ENCODE measurements around the gene CCNG1.
"Not testable (repeated sequence)": the region's sequence is repeated elsewhere in the genome, so short reads cannot be mapped to it uniquely, and the experiment has no call there.

Gene CCNG1

GRCh38 chr5:163410505-163410904 is 26.9 kb upstream of the CCNG1 start:
- H3K4me1 Mint-ChIP-seq = peaks cover 15% of the 10 kb centered on the region
- no peak overlapping the region for H3K4me3 Mint-ChIP-seq
- no peaks in the 10 kb centered on the region for H3K36me3 Mint-ChIP-seq (ENCODE audit: low read depth)
- peak overlapping the region in 1 of 3 experiments; percentile 22 for H3K27ac Mint-ChIP-seq
- peaks cover 9% of the 10 kb centered on the region for H3K27me3 Mint-ChIP-seq (ENCODE audit: low read depth)
- no peaks in the 10 kb centered on the region for H3K9me3 Mint-ChIP-seq
- TF ChIP-seq CTCF (IDR thresholded peaks at IDR 0.05; ENCODE audit: unreplicated experiment in 3 of 3) = no peak

- not testable (repeated sequence) for H3K4me1 Mint-ChIP-seq; H3K27ac Mint-ChIP-seq; H3K36me3 Mint-ChIP-seq (ENCODE audit: low read depth); H3K9me3 Mint-ChIP-seq
- peaks cover 23% of the 10 kb centered on the region for H3K27me3 Mint-ChIP-seq (ENCODE audit: low read depth)
- peak overlapping the region in 1 of 3 experiments; percentile 16 for H3K4me3 Mint-ChIP-seq
These were observed 21.7 kb upstream of the CCNG1 start for GRCh38 chr5:163415673-163416072.

GRCh38 chr5:163424836-163425235 is 12.6 kb upstream of the CCNG1 start:
- H3K4me3 Mint-ChIP-seq = no peak overlapping the region

GRCh38 chr5:163426128-163426527 is 11.3 kb upstream of the CCNG1 start:
- H3K4me3 Mint-ChIP-seq; H3K36me3 Mint-ChIP-seq (ENCODE audit: low read depth); H3K27ac Mint-ChIP-seq; H3K27me3 Mint-ChIP-seq (ENCODE audit: low read depth); H3K9me3 Mint-ChIP-seq; H3K4me1 Mint-ChIP-seq: not testable (repeated sequence)

More at GRCh38 chr5:163424836-163425235, 12.6 kb upstream of the CCNG1 start:
- Mint-ChIP-seq H3K27me3 (ENCODE audit: low read depth) (peaks cover 3% of the 10 kb centered on the region), H3K4me1 (no peaks in the 10 kb centered on the region), H3K27ac (no peak overlapping the region), H3K9me3 (no peaks in the 10 kb centered on the region), H3K36me3 (ENCODE audit: low read depth) (no peaks in the 10 kb centered on the region)
- TF ChIP-seq CTCF (IDR thresholded peaks at IDR 0.05; ENCODE audit: unreplicated experiment in 3 of 3) = no peak

- no peaks in the 10 kb centered on the region for H3K9me3 Mint-ChIP-seq
- peaks cover 11% of the 10 kb centered on the region for H3K4me1 Mint-ChIP-seq
- H3K36me3 Mint-ChIP-seq (ENCODE audit: low read depth) = no peaks in the 10 kb centered on the region
- TF ChIP-seq CTCF (IDR thresholded peaks at IDR 0.05; ENCODE audit: unreplicated experiment in 3 of 3) = no peak
- no peak overlapping the region for H3K27ac Mint-ChIP-seq
- no peaks in the 10 kb centered on the region for H3K27me3 Mint-ChIP-seq (ENCODE audit: low read depth)
- no peak overlapping the region for H3K4me3 Mint-ChIP-seq
These were observed 4.9 kb upstream of the CCNG1 start for GRCh38 chr5:163432544-163432943.

- H3K4me3 Mint-ChIP-seq = no peak overlapping the region
- no peak for TF ChIP-seq CTCF (IDR thresholded peaks at IDR 0.05; ENCODE audit: unreplicated experiment in 3 of 3)
- H3K27me3 Mint-ChIP-seq (ENCODE audit: low read depth) = no peaks in the 10 kb centered on the region
- H3K27ac Mint-ChIP-seq = no peak overlapping the region
- peaks cover 15% of the 10 kb centered on the region for H3K4me1 Mint-ChIP-seq
- no peaks in the 10 kb centered on the region for H3K36me3 Mint-ChIP-seq (ENCODE audit: low read depth)
- H3K9me3 Mint-ChIP-seq = no peaks in the 10 kb centered on the region
These were observed 4.1 kb upstream of the CCNG1 start for GRCh38 chr5:163433271-163433670.

- Mint-ChIP-seq H3K4me3 (peak overlapping the region; percentile 35 to 59 (median 58)), H3K27me3 (ENCODE audit: low read depth) (no peaks in the 10 kb centered on the region), H3K27ac (peak overlapping the region in 1 of 3 experiments; percentile 60), H3K4me1 (peaks cover 26% of the 10 kb centered on the region), H3K9me3 (no peaks in the 10 kb centered on the region), H3K36me3 (ENCODE audit: low read depth) (peaks cover 7% of the 10 kb centered on the region)
- TF ChIP-seq CTCF (IDR thresholded peaks at IDR 0.05; ENCODE audit: unreplicated experiment in 3 of 3) = no peak
These were observed 3.0 kb upstream of the CCNG1 start for GRCh38 chr5:163434401-163434866.
